SH-SY5Y (cell line): ENCODE measurements around the gene CACNG7.

Source experiments
- GATA2 ChIP-seq: IDR thresholded peaks from 2 replicates; pipeline ENCODE4 v1.6.1; 2011; ENCODE audit warnings: mild to moderate bottlenecking, low read depth, low read length
- GATA3 ChIP-seq: IDR thresholded peaks from 2 replicates; pipeline ENCODE4 v1.6.1; 2011; ENCODE audit warnings: low read depth, mild to moderate bottlenecking, low read length, moderate library complexity

The CACNG7 gene

GRCh38 chr19:53908935-53909415, at the start of gene CACNG7:
Gene CACNG7 (plus strand): TSS chr19:53909278. CDS start chr19:53912832, 3,554 bp downstream.
- no peak for TF ChIP-seq GATA2
- no peak for TF ChIP-seq GATA3

- no peak for TF ChIP-seq GATA2
- TF ChIP-seq GATA3 = no peak
Observed at GRCh38 chr19:53864308-53864836, 44.7 kb upstream of the CACNG7 start.

GRCh38 chr19:53865523-53865917, 43.6 kb upstream of the CACNG7 start:
- TF ChIP-seq GATA3 = no peak
- TF ChIP-seq GATA2 = no peak

- no peak for TF ChIP-seq GATA3
- no peak for TF ChIP-seq GATA2
Observed at GRCh38 chr19:53865918-53866864, 42.9 kb upstream of the CACNG7 start.

- TF ChIP-seq GATA3 (no peak), GATA2 (no peak)
Observed at GRCh38 chr19:53866865-53867224, 42.2 kb upstream of the CACNG7 start.

GRCh38 chr19:53867225-53868090, 41.6 kb upstream of the CACNG7 start, which contains the start of gene MYADM:
Gene MYADM (plus strand): TSS chr19:53867883. CDS start chr19:53873530, 5,647 bp downstream.
- no peak for TF ChIP-seq GATA3
- no peak for TF ChIP-seq GATA2

GRCh38 chr19:53868091-53868891, 40.8 kb upstream of the CACNG7 start:
- TF ChIP-seq GATA3 (no peak), GATA2 (no peak)

- TF ChIP-seq GATA2 (no peak), GATA3 (no peak)
Observed at GRCh38 chr19:53868892-53869804, 39.9 kb upstream of the CACNG7 start.

GRCh38 chr19:53870485-53870844, 38.6 kb upstream of the CACNG7 start:
- TF ChIP-seq GATA3 (no peak), GATA2 (no peak)

- no peak for TF ChIP-seq GATA2
- TF ChIP-seq GATA3 = no peak
Observed at GRCh38 chr19:53871454-53871853, 37.6 kb upstream of the CACNG7 start.

- TF ChIP-seq GATA2 (no peak), GATA3 (no peak)
Observed at GRCh38 chr19:53872762-53873161, 36.3 kb upstream of the CACNG7 start.
